HG03520 (cell line): ENCODE data around the gene PRKACA.

Experiments
- ATAC-seq: cut with Tn5 transposase; IDR thresholded peaks from one replicate; pipeline ENCODE4 v1.9.1; 2021; ENCODE audit warnings: mild to moderate bottlenecking, moderate library complexity; ENCODE audit not compliant: unreplicated experiment

The PRKACA gene

DNA sequence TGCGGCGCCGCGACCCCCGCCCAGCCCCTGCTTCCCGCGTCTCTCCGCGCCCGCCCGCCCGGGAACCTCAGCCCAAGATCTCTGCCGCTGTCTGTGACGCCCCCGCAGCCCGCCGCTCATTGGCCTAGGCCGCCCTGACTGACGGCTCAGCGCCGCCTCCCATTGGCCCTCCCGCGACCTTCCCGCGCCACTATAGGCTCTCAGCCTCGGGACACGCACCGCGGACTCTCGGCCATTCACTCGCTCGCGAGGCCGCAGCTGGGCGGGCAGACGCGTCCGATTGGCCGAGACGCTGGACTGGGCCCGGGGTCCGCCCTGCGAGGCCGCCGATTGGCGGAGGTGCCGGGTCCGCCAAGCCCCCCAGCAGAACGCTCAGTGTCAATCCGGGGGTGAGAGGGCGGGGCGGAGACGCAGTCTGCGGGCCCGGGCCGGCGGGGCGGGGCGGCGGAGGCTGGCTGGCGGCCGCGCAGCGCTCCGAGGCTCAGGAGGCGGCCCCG, at the start of gene PRKACA:
Gene PRKACA, minus strand, starts transcription at position 95 of the 497 bp plus-strand sequence. CDS start 215 bp downstream, outside the sequence.
- ATAC-seq = peak; percentile 84

DNA sequence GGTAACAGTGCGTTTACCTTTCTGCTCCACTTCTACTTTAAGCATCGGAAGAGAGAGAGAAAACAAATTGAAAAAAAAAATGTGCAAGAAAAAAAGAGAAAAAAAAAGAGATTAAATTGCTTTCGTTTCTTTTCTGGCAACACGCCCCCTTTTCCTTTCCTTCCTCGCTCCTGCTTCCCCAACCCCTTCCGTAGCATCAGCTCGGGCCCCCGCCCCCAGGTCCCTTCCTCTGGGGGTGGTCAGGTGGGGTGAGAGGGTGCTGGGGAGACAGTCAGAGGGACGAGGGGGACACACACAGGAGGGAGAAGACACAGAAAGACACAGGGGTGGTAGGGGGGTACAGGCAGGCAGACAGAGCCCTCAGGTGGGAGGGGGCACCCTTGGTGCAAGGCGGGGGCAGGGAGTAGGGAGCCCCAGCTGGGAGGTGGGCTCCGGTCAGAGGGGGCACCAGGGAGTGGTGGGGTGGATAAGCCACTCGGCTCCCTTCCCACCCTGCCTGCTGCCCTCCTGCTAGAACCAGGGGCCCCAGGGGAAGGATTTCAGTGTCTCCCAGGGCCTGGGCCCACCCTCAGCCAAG, 49.5 kb upstream of the PRKACA start:
- no peak for ATAC-seq

DNA sequence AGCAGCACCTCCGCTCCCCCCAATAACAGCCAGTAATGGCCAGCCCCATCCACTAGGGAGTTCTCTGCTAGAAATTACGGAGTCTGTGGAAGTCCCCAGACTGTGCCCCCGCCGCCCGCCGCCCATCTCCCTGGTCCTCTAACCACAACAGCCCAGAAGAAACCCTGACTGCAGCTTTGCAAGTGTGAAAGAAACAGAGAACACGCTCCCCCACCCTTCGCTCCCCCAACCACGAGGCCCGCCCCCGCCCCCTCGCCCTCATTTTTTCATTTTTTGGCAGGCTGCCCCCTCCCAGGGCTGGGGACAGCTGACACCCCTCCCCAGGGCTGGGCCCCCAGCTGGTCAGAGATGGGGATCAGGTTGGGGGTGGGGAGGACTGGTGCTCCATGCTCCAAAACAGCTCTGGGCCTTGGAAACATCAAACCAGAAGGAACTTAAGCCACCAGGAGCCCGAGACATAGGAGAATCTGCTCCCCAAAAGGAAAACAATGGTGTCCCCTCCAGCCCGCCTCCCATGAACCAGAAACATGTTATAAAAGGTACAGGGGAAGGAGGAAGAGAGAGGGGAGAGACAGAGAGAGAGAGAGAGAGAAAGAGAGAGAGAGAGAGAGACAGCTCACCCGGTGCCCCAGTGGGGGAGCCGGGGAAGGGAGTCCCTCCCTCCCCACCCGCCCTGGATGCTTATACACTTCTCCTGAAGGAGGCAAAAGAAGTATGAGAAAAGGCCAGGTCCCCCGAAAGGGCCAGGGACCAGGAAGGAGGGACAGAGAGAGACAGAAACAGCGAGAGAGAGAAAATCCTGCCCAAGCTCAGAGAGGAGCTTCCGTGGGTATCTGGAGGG, 48.6 kb upstream of the PRKACA start:
- ATAC-seq = no peak

DNA sequence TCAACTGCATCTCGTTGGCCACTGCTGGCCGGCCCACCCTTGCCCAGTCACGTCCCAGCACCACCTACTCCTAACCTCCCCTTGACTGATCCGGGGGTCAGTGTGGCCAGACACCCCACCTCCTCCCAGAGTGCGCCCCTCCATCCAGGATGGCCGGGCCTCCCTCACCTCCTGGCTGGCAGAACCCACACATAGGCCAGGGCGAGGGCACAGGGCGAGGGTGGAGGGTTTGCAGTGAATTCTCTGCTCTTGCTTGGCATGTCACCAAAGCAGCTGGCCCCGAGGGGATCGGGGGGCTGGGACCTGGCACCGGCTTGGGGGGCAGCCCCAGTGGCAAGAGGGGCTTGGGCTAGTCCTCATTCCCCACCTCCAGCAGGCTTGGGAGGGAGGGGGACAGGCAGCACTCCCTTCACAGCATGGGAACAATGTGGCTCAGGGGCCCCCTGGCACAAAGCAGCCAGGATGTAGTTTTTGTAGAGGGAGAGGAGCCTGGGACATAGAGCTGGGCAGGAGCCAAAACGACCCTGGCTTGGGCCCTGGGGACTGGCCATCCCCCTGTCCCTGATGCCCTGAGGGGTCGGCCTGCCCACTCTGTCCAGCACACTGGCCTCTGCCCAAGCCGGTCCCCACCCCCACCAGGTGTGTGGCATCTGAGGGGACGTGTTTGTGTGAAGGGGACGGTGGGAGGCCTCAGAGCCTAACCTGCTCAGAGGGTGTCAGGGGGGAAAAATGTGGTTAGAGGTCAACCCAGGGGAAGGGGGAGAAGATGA, 47.3 kb upstream of the PRKACA start:
- ATAC-seq = no peak

DNA sequence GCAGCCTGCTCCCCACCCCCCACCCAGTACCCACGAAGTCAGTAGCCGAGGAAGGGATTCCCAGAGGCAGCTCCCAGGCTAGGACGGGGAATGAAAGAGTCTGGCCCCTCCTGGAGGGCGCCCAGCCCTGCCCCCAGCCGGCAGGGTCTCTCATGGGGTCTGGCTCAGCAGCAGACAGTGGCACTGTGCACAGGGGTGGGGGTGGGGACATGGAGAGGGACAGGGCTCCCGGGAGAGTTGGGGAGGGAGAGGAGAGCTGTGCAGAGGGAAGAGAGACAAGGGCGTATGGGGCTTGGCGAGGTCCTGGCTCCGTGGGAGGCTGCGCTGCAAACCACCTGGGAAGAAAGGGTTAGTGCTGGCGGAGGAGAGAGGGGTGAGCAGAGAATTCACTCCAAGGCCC, 46.5 kb upstream of the PRKACA start:
- ATAC-seq = no peak

DNA sequence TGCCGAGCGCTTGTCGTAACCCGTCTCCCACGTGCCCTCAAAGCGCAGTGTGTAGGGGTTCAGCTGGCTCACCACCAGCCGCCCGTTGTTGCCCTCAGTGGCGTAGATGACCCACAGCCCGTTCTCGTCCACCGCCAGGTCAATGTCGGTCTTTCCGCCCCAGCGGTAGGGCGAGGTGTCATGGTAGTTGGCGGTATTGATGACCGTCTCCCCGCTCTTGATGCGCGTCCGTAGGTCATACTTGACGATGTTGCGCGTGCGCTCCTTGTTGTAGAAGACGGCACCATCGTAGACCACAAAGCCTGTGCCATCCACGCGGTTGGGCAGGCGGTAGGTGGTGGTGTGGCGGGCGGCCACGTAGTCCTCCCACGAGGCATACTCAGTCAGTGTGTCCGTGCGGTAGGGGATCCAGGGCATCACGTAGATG, 45.3 kb upstream of the PRKACA start:
- ATAC-seq = no peak

DNA sequence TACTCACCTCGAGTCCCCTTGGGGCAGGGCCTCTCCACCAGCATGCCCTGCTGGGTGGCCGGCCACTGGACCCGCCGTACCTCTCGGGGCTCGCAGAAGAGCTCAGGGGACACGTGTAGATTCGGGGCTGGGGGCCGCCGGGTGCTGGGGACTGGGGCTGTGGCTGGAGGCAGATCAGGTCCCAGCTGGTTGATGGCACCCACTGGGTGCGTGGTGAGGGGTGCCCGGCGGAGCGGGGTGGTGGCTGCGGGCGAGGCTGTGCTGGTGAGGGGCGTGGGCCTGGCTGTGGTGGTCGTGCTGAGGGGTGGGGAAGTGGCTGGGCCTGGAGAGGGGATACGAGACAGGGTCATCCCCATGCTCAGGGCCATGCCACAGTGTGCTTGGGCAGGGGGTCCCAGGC, 43.7 kb upstream of the PRKACA start:
- ATAC-seq = no peak

DNA sequence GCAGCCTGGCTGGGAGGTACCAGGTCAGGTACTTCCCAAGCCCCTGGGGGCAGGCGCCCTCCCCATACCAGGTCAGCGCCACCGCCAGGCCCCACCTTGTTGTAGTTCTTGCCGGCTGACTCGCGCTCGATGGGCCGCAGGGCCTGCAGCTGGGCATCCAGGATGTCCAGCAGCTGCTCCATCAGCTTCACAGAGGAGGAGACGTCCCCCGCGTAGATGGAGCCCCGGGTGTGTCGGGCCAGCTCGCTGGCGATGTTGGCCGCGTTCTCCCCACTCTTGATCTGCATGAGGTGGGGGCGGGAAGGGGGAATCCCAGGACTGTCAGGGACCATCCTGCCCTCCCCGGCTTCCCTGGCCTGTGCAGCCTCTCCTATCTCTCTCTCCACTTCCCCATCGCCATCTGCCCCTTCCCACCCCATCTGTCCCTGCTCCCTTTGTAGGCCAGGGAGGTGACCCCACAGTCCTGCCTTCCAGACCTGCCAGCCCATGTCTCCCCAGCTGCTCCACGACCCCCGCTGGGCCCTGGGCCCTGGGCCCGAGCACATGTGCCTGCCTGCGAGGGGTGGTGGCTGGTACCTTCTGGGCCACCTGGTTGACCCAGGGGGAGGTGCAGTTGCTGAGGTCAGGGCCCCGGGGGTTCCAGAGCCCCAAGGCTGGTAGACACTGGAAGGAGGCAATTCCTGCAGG, 42.6 kb upstream of the PRKACA start:
- ATAC-seq = no peak

DNA sequence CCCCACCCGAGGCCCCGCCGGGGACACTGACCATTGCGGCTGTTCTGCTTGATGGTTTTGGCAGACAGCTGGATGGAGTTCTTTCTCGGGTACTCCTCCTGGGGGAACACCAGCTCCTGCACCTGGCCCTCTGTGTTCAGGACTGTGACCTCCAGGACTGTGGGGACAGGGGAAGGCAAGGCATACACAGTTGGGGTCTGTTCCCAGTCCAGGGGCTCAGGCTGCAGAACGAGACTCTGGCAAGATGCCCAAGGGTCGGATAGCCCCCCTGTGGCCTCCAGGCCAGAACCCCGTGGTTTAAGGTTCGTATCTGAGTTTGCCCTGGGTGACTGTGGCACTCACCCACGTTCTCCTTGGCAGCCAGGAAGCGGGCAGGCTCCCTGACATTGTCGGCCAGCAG, 41.5 kb upstream of the PRKACA start:
- no peak for ATAC-seq

DNA sequence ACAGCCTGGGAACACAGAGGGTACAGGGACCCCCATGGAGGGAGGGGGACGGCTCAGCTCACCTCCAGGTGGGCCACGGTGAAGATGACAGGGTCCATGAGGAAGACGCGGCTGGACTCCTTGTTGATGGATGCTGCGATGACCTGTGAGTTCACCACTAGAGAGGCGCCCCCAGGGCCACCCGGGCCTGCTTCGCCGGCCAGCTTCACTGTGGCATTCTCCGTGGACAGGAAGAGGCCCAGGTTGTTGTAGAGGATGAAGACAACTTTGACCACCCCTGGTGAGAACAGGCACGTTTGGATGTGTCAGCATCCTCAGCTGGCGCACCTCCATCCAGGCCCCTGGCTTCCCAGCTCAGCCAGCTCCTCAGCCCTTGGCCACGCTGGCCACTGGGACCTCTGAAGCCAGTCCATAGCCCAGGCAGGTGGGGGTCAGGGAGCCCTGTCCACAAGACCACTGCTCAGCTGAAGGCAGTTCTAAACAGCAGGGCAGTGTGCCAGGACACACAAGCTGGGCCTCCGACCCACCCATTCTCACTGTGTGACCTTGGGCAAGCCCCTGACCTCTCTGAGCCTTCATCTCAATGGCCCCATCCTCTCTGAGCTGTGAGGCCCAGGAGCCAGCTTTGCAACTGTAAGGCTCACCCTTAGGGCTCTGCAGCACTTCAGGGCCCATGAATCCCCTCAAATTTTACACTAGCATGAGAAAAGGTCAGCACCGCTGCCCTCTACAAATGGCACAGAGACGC, 40.9 kb upstream of the PRKACA start:
- no peak for ATAC-seq

DNA sequence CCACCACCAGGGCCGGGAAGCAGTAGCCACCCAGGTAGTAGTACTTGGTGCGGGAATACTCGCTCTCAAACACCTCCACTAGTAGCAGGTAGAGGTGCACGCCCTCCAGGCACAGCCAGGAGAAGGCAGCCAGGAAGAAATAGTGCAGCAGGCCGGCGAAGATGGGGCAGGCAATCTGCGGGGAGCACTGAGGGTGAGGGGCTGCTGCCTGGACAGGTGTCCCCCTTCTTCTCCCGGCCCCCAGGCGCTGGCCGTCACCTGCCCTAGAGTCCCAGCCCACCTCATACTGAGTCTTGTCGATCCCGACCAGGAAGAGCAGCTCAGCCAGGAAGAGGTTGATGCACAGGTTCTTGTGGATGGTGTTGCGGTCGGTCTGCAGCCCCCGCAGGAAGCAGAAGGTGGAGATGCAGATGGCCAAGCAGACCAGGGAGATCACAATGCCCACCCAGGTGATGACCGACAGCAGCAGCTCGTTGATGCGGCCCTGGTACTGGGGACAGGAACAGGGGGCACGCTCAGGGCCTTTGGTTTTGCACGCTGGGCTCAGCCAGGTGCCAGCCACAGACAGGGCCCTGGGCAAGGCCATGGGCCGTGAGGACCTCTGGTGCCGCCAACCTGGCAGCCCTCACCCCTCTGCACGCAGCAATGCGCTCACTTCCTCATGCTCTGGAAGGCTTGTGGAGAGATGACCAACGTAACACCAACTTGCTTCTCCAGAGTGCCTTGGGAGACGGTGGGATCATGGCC, 39.6 kb upstream of the PRKACA start:
- no peak for ATAC-seq

DNA sequence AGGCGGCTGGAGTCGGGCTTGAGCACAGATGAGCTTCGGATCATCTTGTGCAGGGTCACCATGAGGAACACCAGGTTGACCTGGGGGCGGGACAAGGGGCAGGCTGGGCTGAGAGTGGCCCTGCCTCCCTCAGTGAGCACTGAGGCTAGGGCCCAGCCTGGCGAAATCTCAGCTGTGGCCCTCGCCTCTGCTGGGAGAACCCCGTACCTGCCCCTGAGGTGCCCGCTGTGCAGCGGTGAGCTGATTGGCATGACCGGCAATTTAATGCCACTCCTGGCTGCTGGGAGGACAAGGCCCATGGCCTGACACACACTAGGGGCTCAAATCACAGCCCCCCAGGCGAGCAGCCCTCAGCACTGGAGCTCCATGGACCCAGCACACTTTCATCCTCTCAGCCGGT, 38.6 kb upstream of the PRKACA start:
- no peak for ATAC-seq

DNA sequence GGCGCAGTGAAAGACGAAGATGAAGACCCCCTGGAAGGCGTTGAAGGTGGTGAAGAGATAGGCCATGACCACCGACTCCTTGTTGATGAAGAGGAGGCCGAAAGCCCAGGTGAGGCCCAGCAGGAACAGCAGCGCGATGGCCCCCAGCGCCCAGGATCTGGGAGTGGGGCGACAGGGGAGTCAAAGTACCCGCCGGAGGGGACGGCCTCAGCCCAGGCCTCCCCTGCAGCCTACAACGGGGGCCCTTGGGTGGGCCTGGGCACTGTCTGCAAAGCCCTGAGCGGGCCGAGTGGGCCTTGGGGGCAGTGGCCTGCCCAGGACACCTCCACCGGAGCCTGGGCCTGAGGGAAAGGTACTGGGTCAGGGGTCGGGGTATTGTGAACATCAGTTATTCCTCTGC, 37.8 kb upstream of the PRKACA start:
- ATAC-seq = no peak

DNA sequence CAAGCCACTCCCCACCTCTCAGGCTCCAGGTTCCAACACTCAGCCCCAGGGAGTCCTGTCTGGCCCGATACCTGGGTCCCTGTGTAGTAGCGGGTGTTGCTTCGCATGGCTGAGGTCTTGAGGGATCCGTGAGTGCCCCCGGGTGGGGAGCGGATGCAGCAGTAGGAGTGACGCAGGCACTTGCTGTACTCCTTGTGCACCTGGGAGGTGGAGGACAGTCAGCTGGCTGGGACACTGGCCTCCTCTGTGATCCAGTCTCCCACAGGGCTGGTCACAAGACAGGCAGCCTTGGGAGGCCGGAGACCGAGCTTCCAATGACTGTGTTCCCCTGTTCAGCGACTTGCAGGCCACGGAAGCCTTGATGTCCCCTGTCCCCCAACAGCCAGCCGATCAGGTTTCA, 35.2 kb upstream of the PRKACA start:
- ATAC-seq = no peak

DNA sequence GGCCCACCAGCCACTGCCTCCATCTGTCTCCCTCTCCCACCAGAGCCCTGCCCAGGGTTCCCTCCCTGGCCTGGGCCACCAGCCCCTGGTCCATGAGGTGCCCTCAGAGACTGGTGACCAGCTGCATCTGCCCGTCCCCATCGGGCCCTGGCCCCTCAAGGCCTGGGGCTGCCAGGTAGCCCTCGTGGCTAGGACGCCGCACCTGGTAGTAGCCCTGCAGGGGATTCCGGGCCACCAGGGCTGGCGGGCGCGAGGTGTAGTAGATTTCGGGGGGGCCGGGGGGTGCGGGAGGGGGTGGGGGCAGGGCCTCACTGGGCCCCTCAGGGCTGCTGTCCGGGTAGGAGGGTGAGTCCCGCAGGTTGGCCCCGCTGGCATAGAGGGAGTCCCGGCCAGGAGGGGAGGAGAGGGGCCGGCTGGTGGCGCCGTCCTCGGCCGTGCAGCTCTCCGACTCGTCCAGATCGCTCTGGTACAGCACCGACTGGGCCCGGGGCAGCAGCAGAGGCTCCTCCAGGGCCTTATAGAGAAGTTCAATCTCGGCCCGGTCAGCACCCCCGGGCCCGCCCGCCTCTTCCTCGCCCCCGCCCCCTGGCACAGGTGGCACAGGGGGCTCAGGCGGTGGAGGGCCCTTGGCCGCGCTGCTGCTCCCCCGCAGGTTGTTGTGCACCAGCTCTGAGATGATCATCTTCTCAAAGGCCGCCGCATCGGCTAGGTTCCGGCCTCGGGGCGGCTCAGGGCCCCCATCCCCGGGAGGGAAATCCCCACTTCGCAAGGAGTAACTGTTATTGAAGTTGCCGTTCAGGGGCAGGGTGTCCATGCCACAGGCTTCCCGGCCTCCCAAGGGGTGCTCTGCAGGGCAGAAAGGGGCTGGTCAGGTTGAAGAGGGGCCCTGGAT, 33.5 kb upstream of the PRKACA start:
- ATAC-seq = no peak

DNA sequence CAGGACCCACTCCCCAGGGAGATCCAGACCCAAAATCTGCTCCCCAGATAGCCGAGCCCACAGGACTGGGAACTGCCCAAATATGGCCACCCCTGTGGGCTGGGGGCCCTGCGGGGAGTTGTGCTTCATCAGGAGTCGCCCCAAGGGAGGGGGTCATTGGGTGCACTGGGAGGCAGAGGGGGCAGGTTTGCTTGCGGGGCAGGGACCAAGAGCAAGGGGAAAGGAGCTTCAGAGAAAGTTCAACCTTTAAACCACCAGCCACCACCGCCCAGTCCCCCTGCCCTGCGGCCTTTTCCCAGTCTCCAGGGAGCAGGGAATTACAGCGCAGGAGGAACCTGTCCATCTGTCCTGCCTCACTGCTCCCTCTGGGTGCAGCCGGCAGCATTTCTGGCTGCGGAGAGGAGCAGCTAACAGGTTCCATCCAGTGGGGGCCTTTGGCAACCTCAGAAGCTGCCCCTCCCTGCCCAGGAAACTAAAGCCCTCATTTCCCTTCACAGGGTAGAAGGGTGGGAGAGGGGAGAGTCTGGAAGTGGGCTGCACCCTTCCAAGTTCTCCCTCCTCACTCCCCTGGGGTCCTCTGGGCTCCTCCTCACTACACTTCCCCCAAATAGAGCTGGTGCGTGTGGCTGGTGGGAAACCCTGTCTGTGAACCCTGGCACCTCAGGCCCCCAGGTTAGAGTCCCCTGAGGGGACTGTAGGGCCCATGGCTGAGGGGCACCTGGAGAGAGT, 32.6 kb upstream of the PRKACA start:
- no peak for ATAC-seq

DNA sequence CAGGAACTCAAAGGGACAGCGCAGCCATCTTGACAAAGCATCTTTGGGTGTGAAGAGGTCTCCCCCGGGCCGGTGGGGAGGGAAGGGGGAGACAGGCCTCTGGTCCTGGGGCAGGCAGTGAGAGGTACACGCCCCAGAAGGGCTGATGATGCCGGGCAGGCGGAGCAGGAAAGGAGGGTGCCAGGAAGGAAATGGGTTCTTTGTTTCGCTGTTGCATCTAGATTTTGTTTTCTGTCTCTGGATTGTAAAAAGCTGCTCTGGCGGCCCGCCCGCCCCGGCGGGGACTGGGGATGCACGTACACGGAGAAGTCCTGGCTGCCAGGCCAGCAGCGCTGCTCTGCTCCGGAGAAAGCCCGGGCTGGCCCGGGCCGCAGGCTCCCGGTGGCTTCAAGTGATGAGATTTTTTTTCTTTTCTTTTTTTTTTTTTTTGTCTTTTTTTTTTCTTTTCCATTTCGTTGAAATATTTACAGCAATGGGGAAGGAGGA, 32.0 kb upstream of the PRKACA start:
- no peak for ATAC-seq
